Ovary (tissue), 3 donors: ENCODE results near the gene MSI2.

Experiments
- CTCF ChIP-seq, 3 donors: fragments of 450-650 bp in 2 of 3; fragments of 200-600 bp in 1 of 3; IDR thresholded peaks; one replicate each; pipeline versions ENCODE4 v1.5.1 to v1.8.0; 2016 to 2022; ENCODE audit warnings: antibody characterized with exemption in 3 of 3, mild to moderate bottlenecking in 1 of 3
- EP300 ChIP-seq: sonication (generic); formaldehyde crosslinking; IDR thresholded peaks from one replicate; pipeline ENCODE4 v1.6.1; 2017; ENCODE audit warnings: antibody characterized with exemption
- POLR2A ChIP-seq: fragments of 450-650 bp; IDR thresholded peaks from one replicate; pipeline ENCODE4 v1.6.1; 2017; ENCODE audit warnings: antibody characterized with exemption, mild to moderate bottlenecking, moderate library complexity
- donor health status: DM: no; HTN: no; CAD: no.

- TF ChIP-seq CTCF (IDR thresholded peaks at IDR 0.05) = no peak
- no peak for TF ChIP-seq POLR2A
- no peak for TF ChIP-seq EP300
Observed at GRCh38 chr17:57395721-57396321, 139.5 kb downstream of the MSI2 start.
